Stomach (tissue), 9 donors: ENCODE data around the gene PGRMC1. TPM values are rescaled to one million over a fixed set of nuclear protein-coding genes. Genes with fewer than 3 reads are reported as not detected.
A peak's percentile ranks its signal among the peaks of the same experiment; 100 is the strongest.
"Not testable (repeated sequence)": the region's sequence is repeated elsewhere in the genome, so short reads cannot be mapped to it uniquely, and the experiment has no call there.

ENCODE experiments used
- DNase-seq, 2 donors: peaks; one replicate each; pipeline versions ENCODE4 v3.0.0 to v3.0.0-alpha.2; 2013 to 2019
- H3K27ac ChIP-seq, 5 donors: fragments of 200-600 bp in 4 of 5; sonication (generic) in 4 of 5; one replicate each; pipeline ENCODE4 v1.5.1; 2013 to 2019; ENCODE audit warnings: mild to moderate bottlenecking in 1 of 5, moderate library complexity in 1 of 5
- H3K27me3 ChIP-seq, 3 donors: fragments of 200-600 bp; sonication (generic); one replicate each; pipeline ENCODE4 v1.5.1; 2017 to 2019; ENCODE audit warnings: mixed run types in 1 of 3
- H3K36me3 ChIP-seq, 4 donors: fragments of 200-600 bp; sonication (generic); 1 replicate in 3 of 4; 2 replicates in 1 of 4; pipeline ENCODE4 v1.5.1; 2016 to 2019
- H3K4me1 ChIP-seq, 4 donors: fragments of 200-600 bp; sonication (generic); one replicate each; pipeline ENCODE4 v1.5.1; 2016 to 2019
- H3K4me3 ChIP-seq, 4 donors: fragments of 200-600 bp; sonication (generic) in 3 of 4; one replicate each; pipeline ENCODE4 v1.5.1; 2016 to 2019; ENCODE audit warnings: mild to moderate bottlenecking in 1 of 4
- H3K9me3 ChIP-seq, 4 donors: fragments of 200-600 bp; sonication (generic); one replicate each; pipeline ENCODE4 v1.5.1; 2016 to 2019
- CTCF ChIP-seq, 7 experiments: fragments of 450-650 bp in 4 of 7; fragments of 200-600 bp in 3 of 7; sonication (generic) in 3 of 7; IDR thresholded peaks; one replicate each; pipeline ENCODE4 v1.5.1; 2016 to 2019; ENCODE audit warnings: antibody characterized with exemption in 7 of 7, control low read depth in 2 of 7, mild to moderate bottlenecking in 1 of 7
- EP300 ChIP-seq: sonication (generic); formaldehyde crosslinking; IDR thresholded peaks from one replicate; pipeline ENCODE4 v1.6.1; 2017; ENCODE audit warnings: antibody characterized with exemption
- POLR2A ChIP-seq, 4 donors: fragments of 450-650 bp; IDR thresholded peaks; one replicate each; pipeline ENCODE4 v1.6.1; 2016; ENCODE audit warnings: antibody characterized with exemption in 4 of 4, control low read depth in 2 of 4, mild to moderate bottlenecking in 1 of 4, moderate library complexity in 1 of 4
- POLR2AphosphoS5 ChIP-seq, 3 donors: sonication (generic); formaldehyde crosslinking; IDR thresholded peaks; one replicate each; pipeline ENCODE4 v1.6.1; 2016; ENCODE audit warnings: antibody characterized with exemption in 3 of 3
- WGBS, 5 donors: extraction: QIAGEN DNeasy Blood & Tissue Kit in 3 of 5; methylation state at CpG; one replicate each; pipeline versions ENCODE4 v1.1.5 to v1.1.7; 2013 to 2018; 5-methylcytosine and 5-hydroxymethylcytosine counted together
- intact Hi-C: fragments of 100-400 bp; cut with DNase I; formaldehyde crosslinking; loops from one replicate; pipeline ENCODE4 v1.15.1; 2023; ENCODE audit warnings: low total_unique reads
- polyA plus RNA-seq, 3 donors: library from polyadenylated mRNA; stranded (reverse); fragments of 200-250 nt; gene quantifications; one replicate each; pipeline ENCODE4 v1.2.3, GENCODE V29; 2013
- total RNA-seq, 5 donors: library from RNA; depleted of rRNA; stranded (reverse); fragments of >200 nt; gene quantifications; one replicate each; pipeline versions ENCODE4 v1.1.0 to v1.2.3, GENCODE V29; 2014 to 2016
- donor health status: healthy with polysubstance abuse.
- donor health status: Bipolar disorder and iron deficiency.
- donor health status: healthy.

The PGRMC1 gene
- total and polyA plus RNA-seq, 8 donors = 9.8 to 198 (median 48.6) TPM

GRCh38 chrX:119273420-119274192, 37.5 kb downstream of the PGRMC1 start:
- 11 to 47% (median 14%) methylated on average over 7 to 61 of the region's 61 CpGs for WGBS, 5 donors
- peak overlapping the region; percentile 4 to 24 (median 14) for H3K4me3 ChIP-seq

DNA sequence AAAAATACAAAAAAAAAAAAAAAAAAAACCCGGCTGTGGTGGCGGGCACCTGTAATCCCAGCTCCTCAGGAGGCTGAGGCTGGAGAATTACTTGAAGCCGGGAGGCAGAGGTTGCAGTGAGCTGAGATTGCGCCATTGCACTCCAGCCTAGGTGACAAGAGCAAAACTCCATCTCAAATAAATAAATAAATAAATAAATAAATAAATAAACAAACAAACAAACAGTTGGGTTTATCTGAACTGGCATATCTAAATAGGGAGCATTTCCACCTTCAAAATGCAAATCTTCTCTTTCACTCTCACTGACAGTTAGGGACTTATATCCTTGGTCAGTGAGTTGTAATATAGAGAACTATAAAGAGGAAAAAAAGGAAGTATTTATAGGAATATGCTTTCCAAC, 46.3 kb downstream of the PGRMC1 start:
- H3K4me1 ChIP-seq, intact Hi-C loops, DNase-seq, H3K27me3 ChIP-seq, H3K9me3 ChIP-seq, H3K27ac ChIP-seq, H3K36me3 ChIP-seq, H3K4me3 ChIP-seq: not testable (repeated sequence)
- 74 to 96% (median 94%) methylated on average over 4 of the region's 4 CpGs for WGBS, 5 donors

More at GRCh38 chrX:119273420-119274192, 37.5 kb downstream of the PGRMC1 start:
- Histone ChIP-seq H3K27me3 (peaks cover 5 to 20% (median 18%) of the 10 kb centered on the region in 3 donors), H3K36me3 (no peaks in the 10 kb centered on the region), H3K9me3 (peaks cover 0 to 11% (median 3%) of the 10 kb centered on the region in 4 donors), H3K27ac (no peak overlapping the region), H3K4me1 (peaks cover 0 to 11% (median 5%) of the 10 kb centered on the region in 4 donors)
- peak; percentile 28 to 72 for DNase-seq
- intact Hi-C loops = no loop called here
- TF ChIP-seq POLR2AphosphoS5 (IDR thresholded peaks at IDR 0.05) (no peak), POLR2A (IDR thresholded peaks at IDR 0.05) (no peak), CTCF (IDR thresholded peaks at IDR 0.05) (no peak), EP300 (no peak)

GRCh38 chrX:119288890-119289393, 52.9 kb downstream of the PGRMC1 start:
- H3K27ac ChIP-seq = no peak overlapping the region
- H3K4me3 ChIP-seq = no peak overlapping the region
- TF ChIP-seq POLR2AphosphoS5 (IDR thresholded peaks at IDR 0.05) (no peak), CTCF (IDR thresholded peaks at IDR 0.05) (no peak), POLR2A (IDR thresholded peaks at IDR 0.05) (no peak)
- H3K36me3 ChIP-seq = no peaks in the 10 kb centered on the region
- H3K27me3 ChIP-seq = peaks cover 0 to 5% (median 0%) of the 10 kb centered on the region in 3 donors
- DNase-seq = no peak
- intact Hi-C loops = no loop called here
- WGBS, 5 donors = 55 to 74% (median 71%) methylated on average over 4 of the region's 4 CpGs
- no peaks in the 10 kb centered on the region for H3K4me1 ChIP-seq
- H3K9me3 ChIP-seq = no peaks in the 10 kb centered on the region

- TF ChIP-seq EP300 (no peak), POLR2AphosphoS5 (IDR thresholded peaks at IDR 0.05) (no peak), POLR2A (IDR thresholded peaks at IDR 0.05) (no peak), CTCF (IDR thresholded peaks at IDR 0.05) (no peak)
- Histone ChIP-seq H3K4me3 (no peak overlapping the region), H3K27me3 (peaks cover 0 to 5% (median 0%) of the 10 kb centered on the region in 3 donors), H3K9me3 (no peaks in the 10 kb centered on the region), H3K36me3 (no peaks in the 10 kb centered on the region), H3K4me1 (no peaks in the 10 kb centered on the region), H3K27ac (no peak overlapping the region)
- no peak for DNase-seq
- intact Hi-C loops = no loop called here
These were observed 54.4 kb downstream of the PGRMC1 start for GRCh38 chrX:119290476-119290875.

DNA sequence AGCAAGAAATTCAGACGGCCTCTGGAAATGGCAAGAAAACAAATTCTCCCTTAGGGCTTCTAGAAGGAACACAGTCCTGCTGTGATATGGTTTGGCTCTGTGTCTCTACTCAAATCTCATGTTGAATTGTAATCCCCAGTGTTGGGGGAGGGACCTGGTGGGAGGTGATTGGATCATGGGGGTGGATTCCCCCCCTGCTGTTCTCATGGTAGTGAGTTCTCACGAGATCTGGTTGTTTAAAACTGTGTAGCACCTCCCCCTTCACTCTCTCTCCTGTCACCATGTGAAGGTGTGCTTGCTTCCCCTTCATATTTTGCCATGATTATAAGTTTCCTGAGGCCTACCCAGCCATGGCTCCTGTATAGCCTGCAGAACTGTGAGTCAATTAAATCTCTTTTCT, 55.2 kb downstream of the PGRMC1 start:
- H3K9me3 ChIP-seq, H3K4me1 ChIP-seq, H3K4me3 ChIP-seq, DNase-seq, H3K27ac ChIP-seq, H3K27me3 ChIP-seq, intact Hi-C loops, H3K36me3 ChIP-seq: not testable (repeated sequence)
- 50 to 68% (median 63%) methylated on average over 2 of the region's 2 CpGs for WGBS, 5 donors
